H1 (cell line): ENCODE measurements around the gene DIDO1. TPM values are rescaled to one million over a fixed set of nuclear protein-coding genes. Genes with fewer than 3 reads are reported as not detected.

Experiments used
- CTCF ChIA-PET: fragments of 300-600 bp; sonication (Branson Sonifier 250); formaldehyde crosslinking; loops from one replicate; lab custom pipeline; 2021; ENCODE audit not compliant: partially characterized antibody; lab: Charles Lee
- POLR2A ChIA-PET: fragments of 300-600 bp; sonication (Branson Sonifier 250); formaldehyde crosslinking; loops from one replicate; lab custom pipeline; 2021; ENCODE audit warnings: inconsistent platforms; ENCODE audit not compliant: partially characterized antibody; lab: Charles Lee
- DNase-seq, 2 experiments: peaks; one replicate each; pipeline versions ENCODE4 v3.0.0 to v3.0.0-alpha.2; 2010 to 2022; ENCODE audit warnings: low spot score in 2 of 2, low read depth in 1 of 2, mixed read lengths in 1 of 2
- FAIRE-seq: peaks from 2 replicates; lab custom pipeline; 2011; peaks lifted over from hg19 to GRCh38; lab: Jason Lieb, UNC
- H2AFZ ChIP-seq: 2 replicates; pipeline ENCODE4 v1.8.1; 2012; ENCODE audit warnings: low read length, inconsistent platforms
- H2AK5ac ChIP-seq: 2 replicates; pipeline ENCODE4 v1.6.1; 2013; ENCODE audit warnings: low read depth, low read length
- H2BK120ac ChIP-seq: replicated peaks from 2 replicates; pipeline ENCODE3; 2013; ENCODE audit warnings: low read depth, low read length, inconsistent platforms
- H2BK12ac ChIP-seq: 2 replicates; pipeline ENCODE4 v1.6.1; 2013; ENCODE audit warnings: low read depth, low read length
- H2BK15ac ChIP-seq: 2 replicates; pipeline ENCODE4 v1.6.1; 2013; ENCODE audit warnings: low read length
- H2BK20ac ChIP-seq: 2 replicates; pipeline ENCODE4 v1.6.1; 2013; ENCODE audit warnings: low read length
- H2BK5ac ChIP-seq: 2 replicates; pipeline ENCODE4 v1.6.1; 2013; ENCODE audit warnings: low read depth, low read length
- H3K14ac ChIP-seq: 2 replicates; pipeline ENCODE4 v1.6.1; 2013; ENCODE audit warnings: inconsistent platforms; ENCODE audit not compliant: insufficient read length
- H3K18ac ChIP-seq: 2 replicates; pipeline ENCODE4 v1.6.1; 2013; ENCODE audit warnings: low read length; ENCODE audit errors: extremely low read depth
- H3K23ac ChIP-seq: 2 replicates; pipeline ENCODE4 v1.6.1; 2013; ENCODE audit warnings: inconsistent platforms; ENCODE audit not compliant: insufficient read length
- H3K23me2 ChIP-seq: 2 replicates; pipeline ENCODE4 v1.6.1; 2013; ENCODE audit warnings: low read depth, low read length
- H3K27ac ChIP-seq: 2 replicates; pipeline ENCODE4 v1.6.1; 2011; ENCODE audit warnings: low read depth, low read length, inconsistent platforms
- H3K27me3 ChIP-seq, 4 experiments: replicated peaks in 1 of 4; 1 replicate in 1 of 4; 2 replicates in 3 of 4; pipeline versions ENCODE4 v1.6.1 to v1.8.1; 2011 to 2013; ENCODE audit warnings: low read length in 3 of 4, mild to moderate bottlenecking in 3 of 4, inconsistent platforms in 2 of 4, mixed read lengths in 2 of 4, moderate library complexity in 1 of 4; ENCODE audit not compliant: control insufficient read depth in 3 of 4, insufficient read depth in 3 of 4; ENCODE audit errors: extremely low read depth in 1 of 4
- H3K36me3 ChIP-seq, 4 experiments: 2 replicates each; pipeline versions ENCODE4 v1.6.1 to v1.8.1; 2011 to 2013; ENCODE audit warnings: mild to moderate bottlenecking in 4 of 4, low read length in 3 of 4, moderate library complexity in 2 of 4, control low read depth in 1 of 4, inconsistent platforms in 1 of 4; ENCODE audit not compliant: insufficient read depth in 4 of 4, control insufficient read depth in 2 of 4
- H3K4ac ChIP-seq: replicated peaks from 2 replicates; pipeline ENCODE3; 2013; ENCODE audit warnings: low read length, low read depth, mixed read lengths, inconsistent platforms; ENCODE audit not compliant: insufficient read length
- H3K4me1 ChIP-seq, 4 experiments: replicated peaks in 1 of 4; 1 replicate in 1 of 4; 2 replicates in 3 of 4; pipeline versions ENCODE4 v1.6.1 to v1.8.1; 2011 to 2013; ENCODE audit warnings: low read length in 3 of 4, inconsistent platforms in 2 of 4, mixed read lengths in 1 of 4; ENCODE audit not compliant: insufficient read depth in 4 of 4, control insufficient read depth in 3 of 4
- H3K4me2 ChIP-seq, 2 experiments: 2 replicates each; pipeline versions ENCODE4 v1.6.1 to v1.8.1; 2011 to 2013; ENCODE audit warnings: low read depth in 2 of 2, low read length in 2 of 2, control low read depth in 1 of 2, inconsistent platforms in 1 of 2, mild to moderate bottlenecking in 1 of 2; ENCODE audit not compliant: insufficient read depth in 1 of 2
- H3K4me3 ChIP-seq, 4 experiments: fragments of 200-600, 300-600 bp in 1 of 4; sonication (generic), shearing (Covaris generic), sonication (Bioruptor Twin) in 1 of 4; 2 replicates each; pipeline versions ENCODE4 v1.5.1 to v1.8.1; 2011 to 2016; ENCODE audit warnings: low read length in 4 of 4, low read depth in 3 of 4, control low read depth in 2 of 4, inconsistent platforms in 2 of 4, mild to moderate bottlenecking in 2 of 4, mixed read lengths in 1 of 4, moderate library complexity in 1 of 4; ENCODE audit not compliant: insufficient read depth in 2 of 4; ENCODE audit errors: extremely low read depth in 1 of 4
- H3K56ac ChIP-seq: replicated peaks from 2 replicates; pipeline ENCODE3; 2013; ENCODE audit warnings: low read depth, mild to moderate bottlenecking, mixed read lengths, low read length, inconsistent platforms; ENCODE audit not compliant: insufficient read length
- H3K79me1 ChIP-seq: 2 replicates; pipeline ENCODE4 v1.6.1; 2013; ENCODE audit warnings: low read depth, low read length, control low read depth
- H3K79me2 ChIP-seq, 2 experiments: 2 replicates each; pipeline versions ENCODE4 v1.6.1 to v1.8.1; 2012 to 2013; ENCODE audit warnings: low read length in 2 of 2, mild to moderate bottlenecking in 2 of 2, inconsistent platforms in 1 of 2; ENCODE audit not compliant: insufficient read depth in 2 of 2, control insufficient read depth in 1 of 2
- H3K9ac ChIP-seq, 4 experiments: replicated peaks in 1 of 4; 1 replicate in 1 of 4; 2 replicates in 3 of 4; pipeline versions ENCODE4 v1.6.1 to v1.8.1; 2011 to 2013; ENCODE audit warnings: low read depth in 3 of 4, low read length in 3 of 4, control low read depth in 2 of 4, mild to moderate bottlenecking in 2 of 4, moderate library complexity in 2 of 4, inconsistent platforms in 1 of 4; ENCODE audit errors: extremely low read depth in 1 of 4
- H3K9me3 ChIP-seq, 2 experiments: 2 replicates each; pipeline versions ENCODE4 v1.6.1 to v1.8.1; 2012 to 2013; ENCODE audit warnings: mild to moderate bottlenecking in 2 of 2, moderate library complexity in 2 of 2, control low read depth in 1 of 2, inconsistent platforms in 1 of 2, low read depth in 1 of 2, low read length in 1 of 2, mixed read lengths in 1 of 2; ENCODE audit not compliant: insufficient read depth in 2 of 2
- H4K20me1 ChIP-seq, 2 experiments: replicated peaks in 1 of 2; 2 replicates each; pipeline versions ENCODE3 to v1.8.1; 2011 to 2013; ENCODE audit warnings: inconsistent platforms in 2 of 2, low read length in 2 of 2, mild to moderate bottlenecking in 1 of 2; ENCODE audit not compliant: insufficient read depth in 2 of 2, control insufficient read depth in 1 of 2
- H4K5ac ChIP-seq: 2 replicates; pipeline ENCODE4 v1.6.1; 2013; ENCODE audit warnings: low read length, low read depth, mixed read lengths, inconsistent platforms; ENCODE audit not compliant: insufficient read length
- H4K8ac ChIP-seq: 2 replicates; pipeline ENCODE4 v1.8.0; 2013; ENCODE audit warnings: mild to moderate bottlenecking, moderate library complexity, low read length, inconsistent platforms; ENCODE audit not compliant: insufficient read depth; ENCODE audit errors: extremely low read depth
- H4K91ac ChIP-seq: replicated peaks from 2 replicates; pipeline ENCODE3; 2013; ENCODE audit warnings: low read length, mixed read lengths, inconsistent platforms; ENCODE audit not compliant: insufficient read length
- ASH2L ChIP-seq: fragments of 200-600, 300-600 bp; sonication (generic); IDR thresholded peaks from one replicate; pipeline ENCODE4 v1.7.1; 2017; ENCODE audit warnings: low read length
- BCL11A ChIP-seq, 2 experiments: IDR thresholded peaks; one replicate each; pipeline ENCODE4 v1.6.1; 2011; ENCODE audit warnings: low read depth in 2 of 2, low read length in 2 of 2, mild to moderate bottlenecking in 2 of 2
- CEBPB ChIP-seq: IDR thresholded peaks from 2 replicates; pipeline ENCODE4 v1.6.1; 2012; ENCODE audit warnings: low read depth, low read length
- CHD2 ChIP-seq: IDR thresholded peaks from 2 replicates; pipeline ENCODE4 v1.6.1; 2012; ENCODE audit warnings: low read length, improper control_type of control experiment
- CREB1 ChIP-seq: IDR thresholded peaks from 2 replicates; pipeline ENCODE4 v1.6.1; 2012; ENCODE audit warnings: inconsistent platforms
- RFX5 ChIP-seq: IDR thresholded peaks from 2 replicates; pipeline ENCODE4 v1.6.1; 2011; ENCODE audit warnings: low read depth, low read length, improper control_type of control experiment, borderline replicate concordance
- SP1 ChIP-seq: IDR thresholded peaks from 2 replicates; pipeline ENCODE4 v1.6.1; 2011; ENCODE audit warnings: low read depth, low read length
- TAF7 ChIP-seq: optimal IDR thresholded peaks from 2 replicates; pipeline ENCODE3; 2011; ENCODE audit warnings: low read depth, mild to moderate bottlenecking, inconsistent platforms, low read length, moderate library complexity, borderline replicate concordance
- TEAD4 ChIP-seq: IDR thresholded peaks from 2 replicates; pipeline ENCODE4 v1.6.1; 2012; ENCODE audit warnings: low read depth, low read length, inconsistent platforms, mixed read lengths
- YY1 ChIP-seq: IDR thresholded peaks from 2 replicates; pipeline ENCODE4 v1.6.1; 2011; ENCODE audit warnings: low read depth, mild to moderate bottlenecking, low read length
- WGBS, 2 experiments: shearing (Covaris generic) in 1 of 2; methylation state at CpG; one replicate each; pipeline versions ENCODE4 v1.1.6 to v1.1.7; 2013 to 2015; ENCODE audit warnings: low lambda C conversion rate in 2 of 2, mixed read lengths in 2 of 2, inconsistent platforms in 1 of 2, low coverage in 1 of 2, missing lambda C conversion rate in 1 of 2; ENCODE audit not compliant: insufficient replicate concordance in 2 of 2, insufficient coverage in 1 of 2, insufficient read length in 1 of 2; ENCODE audit errors: extremely low coverage in 1 of 2, missing lambda C conversion rate in 1 of 2; 5-methylcytosine and 5-hydroxymethylcytosine counted together
- polyA plus RNA-seq, 7 experiments: library from polyadenylated mRNA; depleted of rRNA in 3 of 7; stranded (reverse) in 5 of 7; unstranded in 2 of 7; fragments of >200 nt in 5 of 7; fragments of 200-250 nt in 2 of 7; gene quantifications; 1 replicate in 5 of 7; 2 replicates in 1 of 7; 4 replicates in 1 of 7; pipeline versions ENCODE4 v1.2.1 to v1.2.3, GENCODE V29; 2011 to 2013; ENCODE audit warnings: missing spikeins in 2 of 7, mixed read lengths in 2 of 7
- total RNA-seq: library from RNA; stranded (reverse); fragmentation: NEBNext Ultra II Directional; extraction: Animal tissue kit (Norgen Biotek cat#: 25700); gene quantifications from 2 replicates; pipeline ENCODE4 v1.2.1, GENCODE V29; 2021
- TF ChIP-seq, protein P1 (sequence below), 3 experiments: IDR thresholded peaks; 1 replicate in 2 of 3; 2 replicates in 1 of 3; pipeline versions ENCODE4 v1.5.1 to v1.6.1; 2011; ENCODE audit warnings: low read length in 3 of 3, mild to moderate bottlenecking in 3 of 3, inconsistent platforms in 2 of 3, low read depth in 1 of 3, moderate library complexity in 1 of 3; ENCODE audit not compliant: insufficient read depth in 1 of 3; ENCODE audit errors: control extremely low read depth in 1 of 3

The DIDO1 gene
- total and polyA plus RNA-seq, 2 of the 8 experiments (the other 6 are each of a cell fraction or from before 2014, with no cell fraction given) = 53.6 to 82.8 TPM

DNA sequence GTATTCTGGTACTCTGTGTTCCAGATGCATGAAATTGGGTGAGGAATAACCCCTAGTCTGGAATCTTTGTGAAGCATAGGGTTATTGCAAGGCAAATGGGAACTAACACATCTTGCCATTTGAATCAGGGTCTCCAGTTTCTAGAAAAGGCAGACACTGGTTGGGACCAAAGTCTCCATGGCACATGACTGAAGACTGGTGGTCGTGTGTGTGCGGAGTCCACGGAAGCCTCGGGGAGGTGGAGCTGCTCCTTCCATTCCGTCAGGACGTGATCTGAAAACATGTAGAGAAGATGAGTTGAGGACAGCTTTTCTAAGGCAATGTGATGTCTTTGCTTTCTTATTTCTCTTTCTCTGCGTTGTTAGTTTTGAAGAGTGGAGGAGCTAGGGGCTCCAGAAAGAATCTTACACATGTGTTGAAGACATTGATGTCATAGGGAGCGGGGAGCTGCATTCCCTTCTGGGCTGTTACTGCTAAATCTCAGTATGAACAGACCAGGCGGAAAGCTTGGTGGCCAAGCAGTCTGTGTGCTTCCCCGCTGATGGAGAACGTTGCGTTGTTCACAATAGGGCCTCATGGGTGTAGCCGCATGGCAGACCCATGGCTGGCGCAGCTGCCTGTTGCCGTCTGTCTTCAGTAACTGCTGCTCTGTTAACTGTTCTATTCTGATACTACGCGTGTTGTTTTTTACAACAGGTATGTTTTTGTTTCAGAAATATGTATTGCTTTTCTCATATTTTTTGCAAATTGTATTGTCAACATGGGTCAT, 21.4 kb upstream of the DIDO1 start:
- Histone ChIP-seq H3K9me3 (no peaks in the 10 kb centered on the region), H2BK120ac (no peak overlapping the region), H3K4me2 (no peak overlapping the region), H2AK5ac (no peak overlapping the region), H3K4me3 (no peak overlapping the region), H3K79me2 (peaks cover 0 to 48% of the 10 kb centered on the region in 2 experiments; a peak in 2 of 4 replicates), H3K27ac (no peak overlapping the region), H3K9ac (no peak overlapping the region), H2BK12ac (no peak overlapping the region), H4K91ac (no peak overlapping the region), H3K4ac (no peak overlapping the region), H2AFZ (no peak overlapping the region), H3K79me1 (peaks cover 10% of the 10 kb centered on the region; the same call in 1 of the 2 replicates), H4K5ac (no peak overlapping the region), H4K20me1 (peaks cover 5 to 22% of the 10 kb centered on the region in 2 experiments), H3K23ac (no peak overlapping the region), H4K8ac (no peak overlapping the region), H2BK5ac (no peak overlapping the region), H3K36me3 (peaks cover 25 to 64% (median 48%) of the 10 kb centered on the region in 4 experiments), H3K18ac (no peak overlapping the region), H3K56ac (no peak overlapping the region), H3K23me2 (peaks cover 1% of the 10 kb centered on the region; the same call in 1 of the 2 replicates), H3K14ac (no peak overlapping the region), H2BK20ac (no peak overlapping the region), H3K4me1 (peaks cover 0 to 5% (median under 1%) of the 10 kb centered on the region in 4 experiments; a peak in 4 of 7 replicates), H3K27me3 (no peaks in the 10 kb centered on the region), H2BK15ac (no peak overlapping the region)
- WGBS, 2 experiments = 92% methylated on average over 17 of the region's 17 CpGs; no CpG with 5 or more reads in 1 of the 2 experiments
- FAIRE-seq (no peak), DNase-seq (no peak)
- CTCF ChIA-PET = interaction anchor here (1.0 to 7.0 kb wide), 4 partner anchors 13 to 45 kb away, joined by 3 to 50 read pairs (median 15); no protein-coding TSS in a partner anchor
- POLR2A ChIA-PET = interaction anchor here (1.0 to 19.4 kb wide), 5 partner anchors 8 to 47 kb away, joined by 3 to 363 read pairs (median 14); partner anchors contain the start of genes DIDO1 and GID8
- TF ChIP-seq CEBPB (no peak), CHD2 (no peak), BCL11A (IDR thresholded peaks at IDR 0.05; ENCODE audit: low read depth in 2 of 2, low read length in 2 of 2) (no peak), YY1 (no peak), RFX5 (no peak), ASH2L (no peak), CREB1 (no peak), TEAD4 (no peak), SP1 (no peak), TAF7 (no peak)
- TF ChIP-seq, protein P1, sequence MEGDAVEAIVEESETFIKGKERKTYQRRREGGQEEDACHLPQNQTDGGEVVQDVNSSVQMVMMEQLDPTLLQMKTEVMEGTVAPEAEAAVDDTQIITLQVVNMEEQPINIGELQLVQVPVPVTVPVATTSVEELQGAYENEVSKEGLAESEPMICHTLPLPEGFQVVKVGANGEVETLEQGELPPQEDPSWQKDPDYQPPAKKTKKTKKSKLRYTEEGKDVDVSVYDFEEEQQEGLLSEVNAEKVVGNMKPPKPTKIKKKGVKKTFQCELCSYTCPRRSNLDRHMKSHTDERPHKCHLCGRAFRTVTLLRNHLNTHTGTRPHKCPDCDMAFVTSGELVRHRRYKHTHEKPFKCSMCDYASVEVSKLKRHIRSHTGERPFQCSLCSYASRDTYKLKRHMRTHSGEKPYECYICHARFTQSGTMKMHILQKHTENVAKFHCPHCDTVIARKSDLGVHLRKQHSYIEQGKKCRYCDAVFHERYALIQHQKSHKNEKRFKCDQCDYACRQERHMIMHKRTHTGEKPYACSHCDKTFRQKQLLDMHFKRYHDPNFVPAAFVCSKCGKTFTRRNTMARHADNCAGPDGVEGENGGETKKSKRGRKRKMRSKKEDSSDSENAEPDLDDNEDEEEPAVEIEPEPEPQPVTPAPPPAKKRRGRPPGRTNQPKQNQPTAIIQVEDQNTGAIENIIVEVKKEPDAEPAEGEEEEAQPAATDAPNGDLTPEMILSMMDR (IDR thresholded peaks at IDR 0.05; ENCODE audit: control extremely low read depth in 1 of 3, insufficient read depth in 1 of 3, low read depth in 1 of 3, low read length in 3 of 3) = no peak
